HepG2 (cell line): Measurements from ENCODE around the gene GBP4. TPM values are rescaled to one million over a fixed set of nuclear protein-coding genes. Genes with fewer than 3 reads are reported as not detected.

Experiments
- ATAC-seq: fragments of 200-7000 bp; cut with Tn5 transposase; 3 replicates; pipeline ENCODE4 v1.9.1; 2020; ENCODE audit warnings: mild to moderate bottlenecking, moderate library complexity
- BruUV-seq: library from RNA; stranded (reverse); fragments of 400-500 nt; replicated peaks from 2 replicates; lab custom pipeline; 2021; lab: Mats Ljungman, UMichigan
- CTCF ChIA-PET: fragments of 300-600 bp; formaldehyde crosslinking; extraction: SDS; loops from one replicate; lab custom pipeline; 2021; ENCODE audit warnings: low total read pairs, inconsistent platforms, low intra/inter-chr PET ratio; lab: Yijun Ruan, JAX
- POLR2A ChIA-PET: fragments of 350-600 bp; sonication (Branson Sonifier 250); formaldehyde crosslinking; loops from one replicate; lab custom pipeline; 2020; ENCODE audit warnings: antibody characterized with exemption, inconsistent platforms; lab: Yijun Ruan, JAX
- DNase-seq: peaks from one replicate; pipeline ENCODE4 v3.0.0-alpha.2; 2015; ENCODE audit warnings: low spot score
- FAIRE-seq: peaks from 3 replicates; lab custom pipeline; 2011; peaks lifted over from hg19 to GRCh38; lab: Jason Lieb, UNC
- H2AFZ ChIP-seq: one replicate; pipeline ENCODE4 v1.6.1; 2011; ENCODE audit warnings: low read length, inconsistent platforms
- H3K27ac ChIP-seq: fragments of 300-600 bp; 3 replicates; pipeline ENCODE4 v1.8.0; 2011; ENCODE audit warnings: mixed run types, mild to moderate bottlenecking, mixed read lengths, low read length, inconsistent platforms; ENCODE audit not compliant: insufficient read depth; ENCODE audit errors: extremely low read length
- H3K27me3 ChIP-seq, 2 experiments: fragments of 200-600 bp in 1 of 2; 2 replicates in 1 of 2; 3 replicates in 1 of 2; pipeline versions ENCODE4 v1.6.0 to v1.8.0; 2011; ENCODE audit warnings: low read length in 2 of 2, mild to moderate bottlenecking in 2 of 2, moderate library complexity in 2 of 2, inconsistent platforms in 1 of 2; ENCODE audit not compliant: insufficient read depth in 2 of 2, control insufficient read depth in 1 of 2
- H3K36me3 ChIP-seq, 2 experiments: fragments of 200-600 bp in 1 of 2; replicated peaks in 1 of 2; 2 replicates in 1 of 2; 3 replicates in 1 of 2; pipeline versions ENCODE4 v1.5.1 to v1.8.0; 2011; ENCODE audit warnings: low read length in 2 of 2, inconsistent platforms in 1 of 2; ENCODE audit not compliant: insufficient read depth in 2 of 2, control insufficient read depth in 1 of 2
- H3K4me1 ChIP-seq: 2 replicates; pipeline ENCODE4 v1.5.1; 2012; ENCODE audit warnings: low read length, inconsistent platforms; ENCODE audit not compliant: insufficient read depth
- H3K4me2 ChIP-seq: 2 replicates; pipeline ENCODE4 v1.6.0; 2011; ENCODE audit warnings: low read depth, low read length, inconsistent platforms
- H3K4me3 ChIP-seq, 3 experiments: fragments of 200-600 bp in 1 of 3; sonication (generic), shearing (Covaris generic) in 1 of 3; replicated peaks in 1 of 3; 2 replicates each; pipeline ENCODE4 v1.5.1; 2011 to 2016; ENCODE audit warnings: low read length in 3 of 3, inconsistent platforms in 2 of 3, low read depth in 2 of 3, mild to moderate bottlenecking in 2 of 3, control low read depth in 1 of 3, mixed read lengths in 1 of 3; ENCODE audit not compliant: insufficient read depth in 1 of 3
- H3K79me2 ChIP-seq: one replicate; pipeline ENCODE4 v1.6.1; 2011; ENCODE audit warnings: low read length, inconsistent platforms; ENCODE audit not compliant: insufficient read depth
- H3K9ac ChIP-seq: 2 replicates; pipeline ENCODE4 v1.6.0; 2011; ENCODE audit warnings: mild to moderate bottlenecking, low read depth, low read length, inconsistent platforms; ENCODE audit not compliant: insufficient read depth
- H3K9me3 ChIP-seq: 2 replicates; pipeline ENCODE4 v1.5.1; 2012; ENCODE audit warnings: mild to moderate bottlenecking, low read length
- H4K20me1 ChIP-seq: 2 replicates; pipeline ENCODE4 v1.6.0; 2011; ENCODE audit warnings: inconsistent platforms, mild to moderate bottlenecking, low read length, moderate library complexity; ENCODE audit not compliant: insufficient read depth
- ATF2 ChIP-seq: sonication (generic); formaldehyde crosslinking; IDR thresholded peaks from 2 replicates; pipeline ENCODE4 v1.4.0; 2020; ENCODE audit warnings: missing genetic modification reagents
- GPN1 ChIP-seq: sonication (generic); formaldehyde crosslinking; IDR thresholded peaks from 2 replicates; pipeline ENCODE4 v1.5.1; 2020; ENCODE audit warnings: missing genetic modification reagents, borderline replicate concordance
- HNF1A ChIP-seq, 2 experiments: sonication (generic) in 1 of 2; formaldehyde crosslinking in 1 of 2; IDR thresholded peaks; 2 replicates each; pipeline versions ENCODE4 v1.4.0 to v1.6.1; 2016 to 2020; ENCODE audit warnings: borderline replicate concordance in 1 of 2, low read depth in 1 of 2, mild to moderate bottlenecking in 1 of 2, missing genetic modification reagents in 1 of 2
- HNRNPL ChIP-seq: fragments of 200-400 bp; formaldehyde crosslinking; IDR thresholded peaks from 2 replicates; pipeline ENCODE4 v1.6.1; 2017; ENCODE audit warnings: mild to moderate bottlenecking, low read depth, low read length
- NFE2 ChIP-seq: sonication (generic); formaldehyde crosslinking; IDR thresholded peaks from 2 replicates; pipeline ENCODE4 v1.4.0; 2020; ENCODE audit warnings: missing genetic modification reagents
- RFX1 ChIP-seq: fragments of 450-650 bp; IDR thresholded peaks from 2 replicates; pipeline ENCODE4 v1.6.1; 2017
- TAF15 ChIP-seq: fragments of 200-400 bp; formaldehyde crosslinking; IDR thresholded peaks from one replicate; pipeline ENCODE4 v1.6.1; 2018; ENCODE audit warnings: mild to moderate bottlenecking, low read depth, low read length; ENCODE audit not compliant: poor library complexity, severe bottlenecking
- TFE3 ChIP-seq: IDR thresholded peaks from 2 replicates; pipeline ENCODE4 v1.6.1; 2016
- THAP8 ChIP-seq: sonication (generic); formaldehyde crosslinking; IDR thresholded peaks from 2 replicates; pipeline ENCODE4 v1.5.1; 2020; ENCODE audit warnings: missing genetic modification reagents, mild to moderate bottlenecking, borderline replicate concordance
- TRIM24 ChIP-seq: sonication (generic); formaldehyde crosslinking; IDR thresholded peaks from 2 replicates; pipeline ENCODE4 v1.8.0; 2022; ENCODE audit warnings: mild to moderate bottlenecking, missing genetic modification reagents
- ZC3H13 ChIP-seq: sonication (generic); formaldehyde crosslinking; IDR thresholded peaks from 2 replicates; pipeline ENCODE4 v1.8.1; 2023; ENCODE audit warnings: mild to moderate bottlenecking, missing genetic modification reagents, moderate library complexity
- ZMYM4 ChIP-seq: sonication (generic); formaldehyde crosslinking; IDR thresholded peaks from 2 replicates; pipeline ENCODE4 v1.8.1; 2023; ENCODE audit warnings: mild to moderate bottlenecking, missing genetic modification reagents
- ZNF230 ChIP-seq: sonication (generic); formaldehyde crosslinking; IDR thresholded peaks from 2 replicates; pipeline ENCODE4 v1.4.0; 2020; ENCODE audit warnings: mild to moderate bottlenecking, missing genetic modification reagents
- ZNF350 ChIP-seq: sonication (generic); formaldehyde crosslinking; IDR thresholded peaks from 2 replicates; pipeline ENCODE4 v1.4.0; 2020; ENCODE audit warnings: mild to moderate bottlenecking, low read depth, missing genetic modification reagents, borderline replicate concordance
- ZNF460 ChIP-seq: sonication (generic); formaldehyde crosslinking; IDR thresholded peaks from 2 replicates; pipeline ENCODE4 v1.5.1; 2020; ENCODE audit warnings: missing genetic modification reagents, mild to moderate bottlenecking, borderline replicate concordance
- ZNF841 ChIP-seq: sonication (generic); formaldehyde crosslinking; IDR thresholded peaks from 2 replicates; pipeline ENCODE4 v1.8.1; 2023; ENCODE audit warnings: missing genetic modification reagents, borderline replicate concordance
- ZNF850 ChIP-seq: sonication (generic); formaldehyde crosslinking; conservative IDR thresholded peaks from 2 replicates; pipeline ENCODE4 v1.9.0; 2021; ENCODE audit warnings: mild to moderate bottlenecking, missing genetic modification reagents
- WGBS: methylation state at CpG from one replicate; pipeline ENCODE4 v1.1.6; 2017; ENCODE audit warnings: low lambda C conversion rate; 5-methylcytosine and 5-hydroxymethylcytosine counted together
- in situ Hi-C: cut with HindIII; loops from 2 replicates; pipeline ENCODE4 v1.10.0; 2017; ENCODE audit warnings: low pct_unique_long_range_greater_than_20kb; ENCODE audit not compliant: extremely low pct_ligation_motif_present
- intact Hi-C: fragments of 100-400 bp; cut with micrococcal nuclease; formaldehyde crosslinking; loops from one replicate; pipeline ENCODE4 v1.10.0; 2022; ENCODE audit not compliant: unreplicated experiment
- polyA plus RNA-seq, 8 experiments: library from polyadenylated mRNA; depleted of rRNA in 3 of 8; stranded (reverse) in 7 of 8; unstranded in 1 of 8; fragments of >200 nt; fragmentation: Illumina TruSeq in 4 of 8; extraction: Trizol in 4 of 8; gene quantifications; 2 replicates each; pipeline versions ENCODE4 v1.2.1 to v1.2.3, GENCODE V29; 2011 to 2016; ENCODE audit warnings: low read depth in 4 of 8, missing spikeins in 1 of 8, mixed read lengths in 1 of 8; ENCODE audit not compliant: insufficient read depth in 1 of 8
- total RNA-seq, 5 experiments: library from RNA; depleted of rRNA; stranded (reverse); fragments of >200 nt; fragmentation: Illumina TruSeq; extraction: Trizol; gene quantifications; 2 replicates each; pipeline ENCODE4 v1.2.3, GENCODE V29; 2016; ENCODE audit warnings: low read depth in 1 of 5

GBP4 gene
- total and polyA plus RNA-seq, 2 of the 13 experiments (the other 11 are each of a cell fraction or from before 2014, with no cell fraction given), result not detected

- Histone ChIP-seq H3K4me1 (no peaks in the 10 kb centered on the region), H3K79me2 (no peaks in the 10 kb centered on the region), H3K9ac (no peak overlapping the region), H3K4me3 (no peak overlapping the region), H3K4me2 (no peak overlapping the region), H4K20me1 (no peaks in the 10 kb centered on the region), H3K9me3 (peaks cover 5% of the 10 kb centered on the region; the same call in 1 of the 2 replicates), H3K27me3 (peaks cover 0 to 12% of the 10 kb centered on the region in 2 experiments; a peak in 2 of 5 replicates), H3K36me3 (no peaks in the 10 kb centered on the region), H3K27ac (no peak overlapping the region), H2AFZ (no peak overlapping the region)
- 2% methylated on average over 1 of the region's 1 CpG for WGBS
- ChIA-PET CTCF (interaction anchor here (0.7 kb wide), 1 partner anchor 33 kb away, joined by 3 read pairs; no protein-coding TSS in a partner anchor), POLR2A (no interaction called here)
- BruUV-seq, result no TSS peak
- in situ Hi-C loops (no loop called here), intact Hi-C loops (no loop called here)
- FAIRE-seq (no peak), DNase-seq (no peak), ATAC-seq (no peak)
- TF ChIP-seq HNF1A (IDR thresholded peaks at IDR 0.05; ENCODE audit: low read depth) (no peak), HNF1A (CRISPR knock-in tag; IDR thresholded peaks at IDR 0.05; ENCODE audit: borderline replicate concordance) (no peak), ZNF841 (CRISPR knock-in tag) (no peak), TAF15 (no peak), ZNF460 (CRISPR knock-in tag) (no peak), TFE3 (CRISPR knock-in tag) (no peak), NFE2 (CRISPR knock-in tag) (no peak), ZNF850 (CRISPR knock-in tag) (no peak), THAP8 (CRISPR knock-in tag) (no peak), ZNF230 (no peak), ZC3H13 (CRISPR knock-in tag) (no peak), ZMYM4 (CRISPR knock-in tag) (no peak), TRIM24 (CRISPR knock-in tag) (no peak), HNRNPL (no peak), ZNF350 (no peak), GPN1 (CRISPR knock-in tag) (no peak), ATF2 (CRISPR knock-in tag) (no peak), RFX1 (no peak)
Observed at GRCh38 chr1:89199525-89200031, 836 bp upstream of the GBP4 start.
